HCT116 (cell line): ENCODE results near the gene MIDN. TPM values are rescaled to one million over a fixed set of nuclear protein-coding genes. Genes with fewer than 3 reads are reported as not detected.

Experiments
- ATAC-seq: fragments of 200-7000 bp; cut with Tn5 transposase; 2 replicates; pipeline ENCODE4 v1.9.1; 2020; ENCODE audit warnings: mild to moderate bottlenecking, moderate library complexity
- BruUV-seq: library from RNA; stranded (reverse); fragments of 400-500 nt; replicated peaks from 2 replicates; lab custom pipeline; 2021; lab: Mats Ljungman, UMichigan
- CTCF ChIA-PET: fragments of 300-600 bp; sonication (Branson Sonifier 250); formaldehyde crosslinking; loops from one replicate; lab custom pipeline; 2021; ENCODE audit warnings: antibody characterized with exemption; lab: Charles Lee
- POLR2A ChIA-PET: fragments of 300-600, 350-600 bp; sonication (Branson Sonifier 250); formaldehyde crosslinking; loops from one replicate; lab custom pipeline; 2021; ENCODE audit warnings: antibody characterized with exemption; lab: Charles Lee
- RAD21 ChIA-PET, 2 experiments: fragments of 300-600 bp; sonication (Branson Sonifier 250); formaldehyde crosslinking; loops; one replicate each; lab custom pipeline; 2023; ENCODE audit warnings: low total read pairs in 2 of 2; ENCODE audit not compliant: uncharacterized antibody in 2 of 2, unreplicated experiment in 2 of 2, low non-redundant PET in 1 of 2; lab: Charles Lee
- DNase-seq: peaks from one replicate; pipeline ENCODE4 v3.0.0-alpha.2; 2010; ENCODE audit warnings: low read depth, low spot score
- H2AFZ ChIP-seq: fragments of 200-600 bp; shearing (Covaris generic), sonication (generic); 2 replicates; pipeline ENCODE4 v1.6.1; 2017; ENCODE audit warnings: low read depth, mixed run types, mixed read lengths, antibody characterized with exemption, low read length; ENCODE audit not compliant: poor library complexity, severe bottlenecking
- H3K27ac ChIP-seq: 2 replicates; pipeline ENCODE4 v1.5.1; 2012; ENCODE audit warnings: low read depth, low read length
- H3K27me3 ChIP-seq: fragments of 200-600 bp; sonication (generic); 2 replicates; pipeline ENCODE4 v1.6.1; 2016; ENCODE audit warnings: mixed run types, low read length, mixed read lengths; ENCODE audit not compliant: insufficient read depth
- H3K36me3 ChIP-seq, 2 experiments: fragments of 200-500 bp in 1 of 2; fragments of 200-600 bp in 1 of 2; sonication (Bioruptor generic) in 1 of 2; sonication (generic) in 1 of 2; 2 replicates each; pipeline versions ENCODE4 v1.5.1 to v1.6.1; 2014 to 2016; ENCODE audit warnings: low read length in 2 of 2, inconsistent platforms in 1 of 2, mixed read lengths in 1 of 2, mixed run types in 1 of 2; ENCODE audit not compliant: insufficient read depth in 2 of 2, control insufficient read depth in 1 of 2
- H3K4me1 ChIP-seq, 2 experiments: fragments of 200-600 bp in 1 of 2; sonication (generic) in 1 of 2; 2 replicates each; pipeline versions ENCODE4 v1.5.1 to v1.6.1; 2012 to 2017; ENCODE audit warnings: low read length in 2 of 2, inconsistent platforms in 1 of 2, mild to moderate bottlenecking in 1 of 2, mixed read lengths in 1 of 2, mixed run types in 1 of 2, moderate library complexity in 1 of 2; ENCODE audit not compliant: insufficient read depth in 2 of 2, control insufficient read depth in 1 of 2
- H3K4me2 ChIP-seq: fragments of 200-600 bp; sonication (generic); 2 replicates; pipeline ENCODE4 v1.6.1; 2017; ENCODE audit warnings: mixed run types, low read length, mixed read lengths
- H3K4me3 ChIP-seq, 2 experiments: fragments of 200-600 bp in 1 of 2; sonication (generic) in 1 of 2; replicated peaks in 1 of 2; 2 replicates each; pipeline ENCODE4 v1.5.1; 2011 to 2016; ENCODE audit warnings: low read length in 2 of 2, control low read depth in 1 of 2, low read depth in 1 of 2, mild to moderate bottlenecking in 1 of 2, mixed read lengths in 1 of 2, mixed run types in 1 of 2
- H3K79me2 ChIP-seq: fragments of 200-600 bp; sonication (generic); 2 replicates; pipeline ENCODE4 v1.6.1; 2017; ENCODE audit warnings: mild to moderate bottlenecking, mixed run types, low read length, moderate library complexity, mixed read lengths; ENCODE audit not compliant: insufficient read depth
- H3K9ac ChIP-seq: fragments of 200-600 bp; sonication (generic); 2 replicates; pipeline ENCODE4 v1.6.1; 2016; ENCODE audit warnings: low read length, mixed read lengths
- H3K9me2 ChIP-seq: fragments of 200-600 bp; sonication (generic), shearing (Covaris generic); 2 replicates; pipeline ENCODE4 v1.6.1; 2017; ENCODE audit warnings: mixed run types, mild to moderate bottlenecking, moderate library complexity; ENCODE audit not compliant: insufficient read depth
- H3K9me3 ChIP-seq, 2 experiments: fragments of 200-500 bp in 1 of 2; fragments of 200-600 bp in 1 of 2; sonication (Bioruptor generic) in 1 of 2; sonication (generic) in 1 of 2; 2 replicates each; pipeline ENCODE4 v1.6.1; 2014 to 2017; ENCODE audit warnings: low read length in 2 of 2, mixed read lengths in 2 of 2, inconsistent platforms in 1 of 2, low read depth in 1 of 2, mild to moderate bottlenecking in 1 of 2, mixed run types in 1 of 2, moderate library complexity in 1 of 2; ENCODE audit not compliant: control insufficient read depth in 1 of 2, insufficient read depth in 1 of 2
- H4K20me1 ChIP-seq: fragments of 200-600 bp; sonication (generic), shearing (Covaris generic); 2 replicates; pipeline ENCODE4 v1.6.1; 2017; ENCODE audit warnings: mixed run types, mild to moderate bottlenecking, moderate library complexity; ENCODE audit not compliant: insufficient read depth
- ELF1 ChIP-seq: IDR thresholded peaks from 2 replicates; pipeline ENCODE4 v1.6.1; 2012; ENCODE audit warnings: low read depth, borderline replicate concordance
- FOSL1 ChIP-seq: IDR thresholded peaks from 2 replicates; pipeline ENCODE4 v1.6.1; 2012; ENCODE audit warnings: low read depth
- POLR2A ChIP-seq: IDR thresholded peaks from 2 replicates; pipeline ENCODE4 v1.7.0; 2011; ENCODE audit warnings: borderline replicate concordance; ENCODE audit not compliant: insufficient read depth, insufficient read length; ENCODE audit errors: extremely low read depth
- REST ChIP-seq: IDR thresholded peaks from 2 replicates; pipeline ENCODE4 v1.6.1; 2012; ENCODE audit warnings: low read depth
- SIN3A ChIP-seq: IDR thresholded peaks from 2 replicates; pipeline ENCODE4 v1.6.1; 2012; ENCODE audit warnings: low read depth
- SP1 ChIP-seq: IDR thresholded peaks from 2 replicates; pipeline ENCODE4 v1.6.1; 2012; ENCODE audit warnings: low read depth
- SRF ChIP-seq: IDR thresholded peaks from 2 replicates; pipeline ENCODE4 v1.6.1; 2012; ENCODE audit warnings: low read depth
- intact Hi-C: fragments of 100-400 bp; cut with micrococcal nuclease; formaldehyde crosslinking; loops from 2 replicates; pipeline ENCODE4 v1.10.0; 2022
- total RNA-seq: library from RNA; stranded (reverse); gene quantifications from one replicate; pipeline ENCODE4 v1.2.1, GENCODE V29; 2021; ENCODE audit not compliant: unreplicated experiment

MIDN gene
- total RNA-seq, 1 experiment from 2014 or later, result 146 TPM

DNA sequence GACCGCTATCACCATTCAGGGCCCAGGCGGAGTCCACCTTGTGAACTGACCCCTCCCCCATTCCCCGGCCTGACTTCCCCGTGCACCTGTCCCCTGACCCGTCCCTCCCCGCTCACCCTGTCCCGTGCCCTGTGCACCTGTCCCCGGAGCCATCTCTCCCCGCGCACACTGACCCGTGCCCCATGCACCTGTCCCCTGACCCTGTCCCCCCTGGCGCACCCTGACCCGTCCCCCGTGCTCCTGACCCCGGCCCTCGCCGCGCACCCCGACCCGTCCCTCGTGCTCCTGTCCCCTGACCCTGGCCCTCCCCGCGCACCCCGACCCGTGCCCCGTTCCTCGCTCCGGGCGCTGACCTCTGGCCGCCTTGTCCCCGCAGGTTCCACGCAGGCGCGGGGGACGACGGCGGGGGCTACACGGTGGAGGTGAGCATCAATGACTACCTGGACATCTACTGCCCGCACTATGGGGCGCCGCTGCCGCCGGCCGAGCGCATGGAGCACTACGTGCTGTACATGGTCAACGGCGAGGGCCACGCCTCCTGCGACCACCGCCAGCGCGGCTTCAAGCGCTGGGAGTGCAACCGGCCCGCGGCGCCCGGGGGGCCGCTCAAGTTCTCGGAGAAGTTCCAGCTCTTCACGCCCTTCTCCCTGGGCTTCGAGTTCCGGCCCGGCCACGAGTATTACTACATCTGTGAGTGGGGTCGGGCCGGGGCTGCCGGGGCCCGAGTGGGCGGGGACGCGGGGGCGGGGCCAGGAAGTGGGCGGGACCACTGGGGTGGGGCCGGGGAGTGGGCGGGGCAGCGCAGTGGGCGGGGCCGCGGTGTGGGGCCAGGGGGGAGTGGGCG, 47.0 kb downstream of the MIDN start (continued):
- TF ChIP-seq REST (no peak), ELF1 (no peak), FOSL1 (no peak)

- H3K36me3 ChIP-seq, result no peaks in the 10 kb centered on the region
- no peak overlapping the region for H3K9ac ChIP-seq
- no peak overlapping the region for H3K4me2 ChIP-seq
- DNase-seq, result no peak
- intact Hi-C loops, result no loop called here
- H3K79me2 ChIP-seq, result no peaks in the 10 kb centered on the region
- H3K9me2 ChIP-seq, result no peaks in the 10 kb centered on the region
- H4K20me1 ChIP-seq, result no peaks in the 10 kb centered on the region
- no peak overlapping the region for H3K27ac ChIP-seq
- H3K4me3 ChIP-seq, result no peak overlapping the region
- peaks cover 8 to 12% of the 10 kb centered on the region in 2 experiments for H3K4me1 ChIP-seq
- no TSS peak for BruUV-seq
- CTCF ChIA-PET, result no interaction called here
- POLR2A ChIA-PET, result no interaction called here
- no peak for TF ChIP-seq ELF1
- TF ChIP-seq SRF, result no peak
- no peak for TF ChIP-seq SIN3A
- TF ChIP-seq POLR2A, result no peak
- TF ChIP-seq SP1, result no peak
- RAD21 ChIA-PET, result no interaction called here
- no peak overlapping the region for H2AFZ ChIP-seq
- no peak for ATAC-seq
- no peaks in the 10 kb centered on the region for H3K27me3 ChIP-seq
- no peaks in the 10 kb centered on the region for H3K9me3 ChIP-seq
Observed at GRCh38 chr19:1296078-1296477, 47.7 kb downstream of the MIDN start.
